Left lung (tissue), 10 donors: ENCODE results near the gene ARHGAP44. TPM values are rescaled to one million over a fixed set of nuclear protein-coding genes. Genes with fewer than 3 reads are reported as not detected.

ENCODE experiments used
- ATAC-seq: fragments of 200-7000 bp; cut with Tn5 transposase; one replicate; pipeline ENCODE4 v1.9.1; 2020; ENCODE audit warnings: moderate library complexity
- DNase-seq, 4 donors: peaks; one replicate each; pipeline ENCODE4 v3.0.0-alpha.2; 2013 to 2020
- H3K27ac ChIP-seq, 2 donors: fragments of 200-600 bp; sonication (generic) in 1 of 2; one replicate each; pipeline versions ENCODE4 v1.5.0 to v1.8.0; 2020 to 2021
- H3K27me3 ChIP-seq, 2 donors: fragments of 200-600 bp; sonication (generic) in 1 of 2; one replicate each; pipeline versions ENCODE4 v1.5.0 to v1.8.0; 2020 to 2021
- H3K36me3 ChIP-seq, 2 donors: fragments of 200-600 bp; sonication (generic) in 1 of 2; one replicate each; pipeline versions ENCODE4 v1.5.0 to v1.8.0; 2020 to 2021
- H3K4me1 ChIP-seq, 2 donors: fragments of 200-600 bp; one replicate each; pipeline ENCODE4 v1.8.0; 2021
- H3K4me3 ChIP-seq, 2 donors: fragments of 200-600 bp; sonication (generic) in 1 of 2; one replicate each; pipeline versions ENCODE4 v1.5.0 to v1.8.0; 2020 to 2021; ENCODE audit warnings: mild to moderate bottlenecking in 1 of 2
- H3K9me3 ChIP-seq, 2 donors: fragments of 200-600 bp; sonication (generic) in 1 of 2; one replicate each; pipeline versions ENCODE4 v1.5.0 to v1.8.0; 2020 to 2021
- intact Hi-C, 2 donors: fragments of 100-400 bp; cut with DNase I; formaldehyde crosslinking; loops; one replicate each; pipeline versions ENCODE4 v1.11.2 to v1.14.2; 2022
- polyA plus RNA-seq, 6 donors: library from polyadenylated mRNA; unstranded; fragments of 120-200 nt; gene quantifications; one replicate each; pipeline ENCODE4 v1.2.1, GENCODE V29; 2013; ENCODE audit not compliant: insufficient read length in 6 of 6
- total RNA-seq, 2 donors: library from RNA; stranded (reverse); fragmentation: NEBNext Ultra II Directional; extraction: Animal tissue kit (Norgen Biotek cat#: 25700); gene quantifications; one replicate each; pipeline ENCODE4 v1.2.1, GENCODE V29; 2021
- TF ChIP-seq, protein P1 (sequence below), 2 donors: fragments of 200-600 bp; sonication (generic) in 1 of 2; IDR thresholded peaks; one replicate each; pipeline versions ENCODE4 v1.5.0 to v1.8.0; 2021; ENCODE audit warnings: antibody characterized with exemption in 2 of 2
- donor health status: DM: no; HTN: yes; CAD: no.
- donor health status: DM: no; HTN: no; CAD: no.

ARHGAP44 gene
- total and polyA plus RNA-seq, 8 donors: 13.1 to 43.6 (median 17.9) TPM

DNA sequence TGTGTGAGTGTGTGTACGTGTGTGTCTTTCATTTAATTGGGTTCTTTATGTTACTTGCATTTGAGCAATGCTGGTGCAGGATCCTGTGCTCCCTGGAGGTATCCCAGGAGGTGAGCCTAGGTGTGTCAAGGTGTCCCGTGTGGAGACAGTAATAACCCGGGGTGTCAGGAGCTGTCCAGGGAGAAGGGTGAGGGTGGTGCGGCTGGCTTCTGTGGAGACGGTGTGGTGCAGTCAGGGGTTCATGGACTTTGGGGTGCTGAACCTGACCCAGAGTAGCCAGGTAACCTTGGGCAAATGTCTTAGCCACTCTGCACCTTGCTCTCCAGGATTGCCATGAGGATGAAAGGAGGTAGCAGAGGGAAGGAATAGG is 235.9 kb downstream of the ARHGAP44 start:
- no peak for DNase-seq
- no peak overlapping the region for H3K4me3 ChIP-seq
- H3K36me3 ChIP-seq: no peaks in the 10 kb centered on the region
- ATAC-seq: no peak
- H3K4me1 ChIP-seq: peaks cover 0 to 6% of the 10 kb centered on the region in 2 donors
- H3K9me3 ChIP-seq: no peaks in the 10 kb centered on the region
- TF ChIP-seq, protein P1, sequence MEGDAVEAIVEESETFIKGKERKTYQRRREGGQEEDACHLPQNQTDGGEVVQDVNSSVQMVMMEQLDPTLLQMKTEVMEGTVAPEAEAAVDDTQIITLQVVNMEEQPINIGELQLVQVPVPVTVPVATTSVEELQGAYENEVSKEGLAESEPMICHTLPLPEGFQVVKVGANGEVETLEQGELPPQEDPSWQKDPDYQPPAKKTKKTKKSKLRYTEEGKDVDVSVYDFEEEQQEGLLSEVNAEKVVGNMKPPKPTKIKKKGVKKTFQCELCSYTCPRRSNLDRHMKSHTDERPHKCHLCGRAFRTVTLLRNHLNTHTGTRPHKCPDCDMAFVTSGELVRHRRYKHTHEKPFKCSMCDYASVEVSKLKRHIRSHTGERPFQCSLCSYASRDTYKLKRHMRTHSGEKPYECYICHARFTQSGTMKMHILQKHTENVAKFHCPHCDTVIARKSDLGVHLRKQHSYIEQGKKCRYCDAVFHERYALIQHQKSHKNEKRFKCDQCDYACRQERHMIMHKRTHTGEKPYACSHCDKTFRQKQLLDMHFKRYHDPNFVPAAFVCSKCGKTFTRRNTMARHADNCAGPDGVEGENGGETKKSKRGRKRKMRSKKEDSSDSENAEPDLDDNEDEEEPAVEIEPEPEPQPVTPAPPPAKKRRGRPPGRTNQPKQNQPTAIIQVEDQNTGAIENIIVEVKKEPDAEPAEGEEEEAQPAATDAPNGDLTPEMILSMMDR (IDR thresholded peaks at IDR 0.05): no peak
- no peak overlapping the region for H3K27ac ChIP-seq
- intact Hi-C loops: no loop called here
- peaks cover 0 to 7% of the 10 kb centered on the region in 2 donors for H3K27me3 ChIP-seq

DNA sequence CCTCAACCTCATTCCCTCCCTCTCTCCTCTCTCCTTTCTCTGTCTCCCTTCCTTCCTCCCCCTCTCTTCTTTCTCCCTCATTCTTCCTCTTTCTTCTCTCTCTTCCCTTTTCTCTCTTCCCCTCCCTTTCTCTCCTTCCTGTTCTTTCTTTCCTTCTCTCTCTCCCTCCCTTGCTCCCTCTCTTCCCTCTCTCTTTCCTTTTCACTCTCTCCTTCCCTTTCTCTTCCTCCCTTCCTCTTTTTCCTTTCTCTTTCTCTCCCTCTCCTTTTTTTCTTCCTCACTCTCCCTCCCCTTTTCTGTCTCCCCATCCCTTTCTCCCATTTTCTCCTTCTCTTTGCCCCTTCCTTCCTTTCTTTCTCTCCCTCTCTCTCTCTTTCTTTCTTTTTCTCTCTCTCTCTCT is 236.4 kb downstream of the ARHGAP44 start:
- H3K4me1 ChIP-seq: peaks cover 0 to 6% of the 10 kb centered on the region in 2 donors
- ATAC-seq (no peak), DNase-seq (no peak)
- no peaks in the 10 kb centered on the region for H3K36me3 ChIP-seq
- intact Hi-C loops: no loop called here
- peaks cover 0 to 7% of the 10 kb centered on the region in 2 donors for H3K27me3 ChIP-seq
- no peak overlapping the region for H3K4me3 ChIP-seq
- TF ChIP-seq, protein P1 (IDR thresholded peaks at IDR 0.05): no peak
- no peaks in the 10 kb centered on the region for H3K9me3 ChIP-seq
- no peak overlapping the region for H3K27ac ChIP-seq

DNA sequence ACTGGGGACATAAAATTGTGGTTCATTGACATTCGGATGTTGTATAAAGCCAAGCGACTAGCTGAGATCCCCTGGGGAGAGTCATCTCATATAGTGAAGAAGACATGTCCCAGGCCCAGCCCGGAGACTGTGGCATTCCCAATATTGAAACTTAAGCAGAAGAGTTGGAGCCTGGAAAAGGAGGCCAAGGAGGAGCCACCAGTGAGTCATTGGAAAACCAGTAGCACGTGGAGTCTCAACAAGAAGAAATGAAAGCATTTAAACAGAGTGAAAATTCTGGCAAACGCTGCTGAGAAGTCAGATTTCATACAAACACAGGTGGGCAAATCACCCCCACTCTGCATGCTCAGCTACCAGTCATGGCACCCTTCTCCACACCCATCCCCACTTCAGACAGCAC is 237.9 kb downstream of the ARHGAP44 start:
- Histone ChIP-seq H3K9me3 (no peaks in the 10 kb centered on the region), H3K36me3 (no peaks in the 10 kb centered on the region), H3K4me1 (peaks cover 0 to 6% of the 10 kb centered on the region in 2 donors), H3K27me3 (peaks cover 0 to 7% of the 10 kb centered on the region in 2 donors), H3K27ac (no peak overlapping the region), H3K4me3 (no peak overlapping the region)
- TF ChIP-seq, protein P1 (IDR thresholded peaks at IDR 0.05): no peak
- intact Hi-C loops: no loop called here
- ATAC-seq (no peak), DNase-seq (no peak)

DNA sequence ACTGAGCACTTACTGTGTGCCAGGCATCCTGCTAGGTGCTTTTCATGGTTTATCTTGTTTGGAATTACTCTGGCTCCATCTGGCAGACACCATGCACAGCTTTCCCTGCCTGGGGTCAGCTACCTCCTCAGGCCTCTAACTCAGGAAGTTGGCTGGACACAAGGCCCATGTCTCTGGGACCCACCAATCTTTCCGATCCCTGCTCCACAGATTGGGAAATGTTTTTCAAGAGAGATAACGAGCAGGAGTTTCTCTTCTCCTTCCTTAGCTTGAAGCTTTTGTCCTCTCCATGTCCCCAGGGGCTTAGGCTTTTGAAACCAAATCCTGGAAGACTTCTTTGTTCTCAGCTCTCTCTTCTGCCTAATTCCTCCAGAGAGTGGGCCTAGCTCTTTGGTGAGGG is 240.0 kb downstream of the ARHGAP44 start:
- Histone ChIP-seq H3K4me1 (peaks cover 0 to 5% of the 10 kb centered on the region in 2 donors), H3K36me3 (no peaks in the 10 kb centered on the region), H3K9me3 (no peaks in the 10 kb centered on the region), H3K27ac (no peak overlapping the region), H3K27me3 (peaks cover 0 to 7% of the 10 kb centered on the region in 2 donors), H3K4me3 (no peak overlapping the region)
- TF ChIP-seq, protein P1 (IDR thresholded peaks at IDR 0.05): no peak
- DNase-seq: no peak
- ATAC-seq: no peak
- intact Hi-C loops: no loop called here

DNA sequence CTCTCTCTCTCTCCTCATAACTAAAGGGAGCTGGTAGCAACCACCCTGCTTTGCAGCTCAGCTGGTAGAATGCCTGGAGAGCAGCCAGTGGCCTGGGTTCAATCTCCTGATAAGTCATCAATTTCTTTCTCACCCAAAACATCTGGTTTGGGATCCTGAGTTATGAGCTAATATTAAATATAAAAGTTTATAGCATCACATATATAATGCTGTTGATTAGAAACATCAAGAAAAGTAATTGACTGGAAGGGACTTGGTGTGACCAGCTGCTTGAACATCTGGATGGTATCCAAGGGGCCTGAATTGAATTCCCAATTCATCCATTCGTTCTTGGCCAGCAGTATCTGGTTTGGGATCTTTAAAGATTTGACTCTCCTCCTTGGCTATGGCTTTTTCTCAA is 240.8 kb downstream of the ARHGAP44 start:
- DNase-seq (no peak), ATAC-seq (no peak)
- H3K9me3 ChIP-seq: peaks cover 0 to 4% of the 10 kb centered on the region in 2 donors
- H3K36me3 ChIP-seq: no peaks in the 10 kb centered on the region
- TF ChIP-seq, protein P1 (IDR thresholded peaks at IDR 0.05): no peak
- H3K4me3 ChIP-seq: no peak overlapping the region
- no peak overlapping the region for H3K27ac ChIP-seq
- intact Hi-C loops: no loop called here
- no peaks in the 10 kb centered on the region for H3K4me1 ChIP-seq
- peaks cover 0 to 7% of the 10 kb centered on the region in 2 donors for H3K27me3 ChIP-seq
